Measurements from ENCODE around the gene NMNAT3. TPM values are rescaled to one million over a fixed set of nuclear protein-coding genes. Genes with fewer than 3 reads are reported as not detected.

Gene NMNAT3
- total RNA-seq, 4 donors from 2014 or later, result 25.0 to 41.7 (median 30.1) TPM

GRCh38 chr3:139675327-139675726 lies 2.4 kb downstream of the NMNAT3 start:
- no peak overlapping the region for H3K27ac ChIP-seq
- no peaks in the 10 kb centered on the region for H3K9me3 ChIP-seq
- no peak for TF ChIP-seq POLR2A (IDR thresholded peaks at IDR 0.05)
- no peak for TF ChIP-seq POLR2AphosphoS5 (IDR thresholded peaks at IDR 0.05)
- TF ChIP-seq EP300 (IDR thresholded peaks at IDR 0.05), result no peak
- TF ChIP-seq, protein P1, sequence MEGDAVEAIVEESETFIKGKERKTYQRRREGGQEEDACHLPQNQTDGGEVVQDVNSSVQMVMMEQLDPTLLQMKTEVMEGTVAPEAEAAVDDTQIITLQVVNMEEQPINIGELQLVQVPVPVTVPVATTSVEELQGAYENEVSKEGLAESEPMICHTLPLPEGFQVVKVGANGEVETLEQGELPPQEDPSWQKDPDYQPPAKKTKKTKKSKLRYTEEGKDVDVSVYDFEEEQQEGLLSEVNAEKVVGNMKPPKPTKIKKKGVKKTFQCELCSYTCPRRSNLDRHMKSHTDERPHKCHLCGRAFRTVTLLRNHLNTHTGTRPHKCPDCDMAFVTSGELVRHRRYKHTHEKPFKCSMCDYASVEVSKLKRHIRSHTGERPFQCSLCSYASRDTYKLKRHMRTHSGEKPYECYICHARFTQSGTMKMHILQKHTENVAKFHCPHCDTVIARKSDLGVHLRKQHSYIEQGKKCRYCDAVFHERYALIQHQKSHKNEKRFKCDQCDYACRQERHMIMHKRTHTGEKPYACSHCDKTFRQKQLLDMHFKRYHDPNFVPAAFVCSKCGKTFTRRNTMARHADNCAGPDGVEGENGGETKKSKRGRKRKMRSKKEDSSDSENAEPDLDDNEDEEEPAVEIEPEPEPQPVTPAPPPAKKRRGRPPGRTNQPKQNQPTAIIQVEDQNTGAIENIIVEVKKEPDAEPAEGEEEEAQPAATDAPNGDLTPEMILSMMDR (IDR thresholded peaks at IDR 0.05), result no peak
- peaks cover 21% of the 10 kb centered on the region for H3K4me1 ChIP-seq
- H3K4me3 ChIP-seq, result no peak overlapping the region
- no peaks in the 10 kb centered on the region for H3K27me3 ChIP-seq
- DNase-seq (ENCODE audit: low spot score in 2 of 2), result no peak
- 95% methylated on average over 2 of the region's 2 CpGs for WGBS
- no peaks in the 10 kb centered on the region for H3K36me3 ChIP-seq

DNA sequence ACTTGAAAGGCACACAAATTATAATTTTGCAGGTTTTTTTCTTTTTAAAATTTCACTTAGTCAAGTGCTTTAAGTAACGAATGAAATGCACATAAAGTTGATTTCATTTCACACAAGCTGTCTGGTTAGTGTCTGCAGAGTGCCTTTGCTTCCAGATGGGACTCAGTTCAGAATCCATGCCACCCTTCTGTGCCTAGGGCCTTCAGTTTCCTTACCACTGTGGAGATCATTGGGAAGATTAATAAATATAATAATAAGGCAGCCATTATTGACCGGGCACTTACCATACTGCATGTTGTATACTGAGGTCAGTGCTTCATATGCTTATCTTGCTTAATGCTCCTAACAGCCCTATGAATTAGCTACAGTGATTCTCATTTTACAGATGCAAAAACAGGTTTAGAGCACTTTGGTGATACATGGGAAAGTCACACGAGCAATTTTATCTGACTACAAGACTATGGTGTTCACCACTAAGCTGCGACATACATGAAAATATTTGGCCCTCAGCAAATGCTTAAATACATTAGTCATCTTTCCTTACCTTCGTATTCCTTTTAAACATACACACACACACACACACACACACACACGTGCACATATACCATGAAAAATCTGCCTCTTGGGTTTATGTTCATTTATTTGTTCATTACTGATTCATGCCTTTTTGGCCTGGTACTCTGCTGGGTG lies 3.1 kb downstream of the NMNAT3 start:
- H3K36me3 ChIP-seq, result no peaks in the 10 kb centered on the region
- no peaks in the 10 kb centered on the region for H3K27me3 ChIP-seq
- 67% methylated on average over 6 of the region's 6 CpGs for WGBS
- no peaks in the 10 kb centered on the region for H3K9me3 ChIP-seq
- TF ChIP-seq, protein P1 (IDR thresholded peaks at IDR 0.05), result no peak
- TF ChIP-seq EP300 (IDR thresholded peaks at IDR 0.05), result no peak
- TF ChIP-seq POLR2AphosphoS5 (IDR thresholded peaks at IDR 0.05), result no peak
- TF ChIP-seq POLR2A (IDR thresholded peaks at IDR 0.05), result no peak
- peaks cover 21% of the 10 kb centered on the region for H3K4me1 ChIP-seq
- no peak overlapping the region for H3K4me3 ChIP-seq
- H3K27ac ChIP-seq, result no peak overlapping the region
- no peak for DNase-seq (ENCODE audit: low spot score in 2 of 2)

- H3K27me3 ChIP-seq, result no peaks in the 10 kb centered on the region
- H3K36me3 ChIP-seq, result no peaks in the 10 kb centered on the region
- H3K9me3 ChIP-seq, result no peaks in the 10 kb centered on the region
- no peak overlapping the region for H3K4me3 ChIP-seq
- WGBS, result 86% methylated on average over 3 of the region's 4 CpGs
- peaks cover 14% of the 10 kb centered on the region for H3K4me1 ChIP-seq
- no peak for TF ChIP-seq POLR2A (IDR thresholded peaks at IDR 0.05)
- TF ChIP-seq EP300 (IDR thresholded peaks at IDR 0.05), result no peak
- TF ChIP-seq, protein P1 (IDR thresholded peaks at IDR 0.05), result no peak
- no peak for TF ChIP-seq POLR2AphosphoS5 (IDR thresholded peaks at IDR 0.05)
- no peak for DNase-seq (ENCODE audit: low spot score in 2 of 2)
- H3K27ac ChIP-seq, result no peak overlapping the region
Measured at GRCh38 chr3:139672884-139673283, 4.9 kb downstream of the NMNAT3 start.

DNA sequence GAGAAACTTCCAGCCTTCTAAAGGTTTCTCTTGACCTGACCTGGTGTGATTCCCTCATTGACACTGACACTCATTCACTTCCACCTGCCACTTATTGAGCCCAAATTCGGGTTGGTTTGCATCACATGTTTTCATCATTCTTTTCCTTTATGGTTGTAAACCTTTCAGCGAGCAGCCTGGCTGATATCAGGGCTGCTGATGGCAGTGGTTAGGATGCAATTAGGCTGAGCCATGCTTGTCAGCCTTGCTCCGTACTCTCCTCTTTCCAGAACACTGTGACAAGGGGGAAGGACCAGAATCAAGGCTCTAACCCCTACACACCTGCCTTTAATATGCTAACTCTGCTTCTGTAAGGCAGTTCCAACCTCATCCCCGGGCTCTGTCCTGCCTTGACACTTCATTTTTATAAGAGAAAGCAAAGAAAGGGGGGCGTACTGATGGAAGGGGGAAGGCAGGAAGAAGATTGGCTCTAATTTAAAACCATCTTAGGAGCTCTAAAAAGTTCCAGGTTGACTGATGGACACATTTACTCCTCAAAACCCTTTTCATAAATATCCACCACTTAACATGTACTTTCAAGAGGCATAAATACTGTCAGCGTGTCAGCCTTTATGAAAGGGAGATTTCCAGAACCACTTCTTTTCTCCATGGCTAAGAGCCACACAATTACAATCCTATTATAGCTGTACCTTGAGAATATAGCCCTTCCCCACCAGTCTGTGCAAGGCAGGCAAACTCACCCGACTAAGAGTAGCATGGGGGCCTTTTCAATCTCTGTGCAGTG lies 5.7 kb downstream of the NMNAT3 start:
- H3K27me3 ChIP-seq, result no peaks in the 10 kb centered on the region
- 79% methylated on average over 7 of the region's 7 CpGs for WGBS
- no peaks in the 10 kb centered on the region for H3K36me3 ChIP-seq

GRCh38 chr3:139671107-139671506 lies 6.7 kb downstream of the NMNAT3 start:
- no peaks in the 10 kb centered on the region for H3K27me3 ChIP-seq
- no peak overlapping the region for H3K27ac ChIP-seq
- H3K4me3 ChIP-seq, result no peak overlapping the region
- no peaks in the 10 kb centered on the region for H3K36me3 ChIP-seq
- no peaks in the 10 kb centered on the region for H3K9me3 ChIP-seq
- 83% methylated on average over 2 of the region's 2 CpGs for WGBS
- no peak for TF ChIP-seq POLR2AphosphoS5 (IDR thresholded peaks at IDR 0.05)
- TF ChIP-seq, protein P1 (IDR thresholded peaks at IDR 0.05), result no peak
- TF ChIP-seq POLR2A (IDR thresholded peaks at IDR 0.05), result no peak
- no peak for TF ChIP-seq EP300 (IDR thresholded peaks at IDR 0.05)
- DNase-seq (ENCODE audit: low spot score in 2 of 2), result no peak
- H3K4me1 ChIP-seq, result peaks cover under 1% of the 10 kb centered on the region

More for the DNA sequence above, 5.7 kb downstream of the NMNAT3 start:
- DNase-seq (ENCODE audit: low spot score in 2 of 2), result no peak
- Histone ChIP-seq H3K9me3 (no peaks in the 10 kb centered on the region), H3K4me3 (no peak overlapping the region), H3K4me1 (peaks cover 9% of the 10 kb centered on the region), H3K27ac (no peak overlapping the region)
- TF ChIP-seq, protein P1 (IDR thresholded peaks at IDR 0.05), result no peak
- no peak for TF ChIP-seq EP300 (IDR thresholded peaks at IDR 0.05)
